SU-DHL-6 (cell line): ENCODE results near the gene SCGB1D2.
"Not testable (repeated sequence)": the region's sequence is repeated elsewhere in the genome, so short reads cannot be mapped to it uniquely, and the experiment has no call there.

Experiments used
- H2AFZ ChIP-seq: fragments of 200-600 bp; sonication (generic); 2 replicates; pipeline ENCODE4 v1.6.1; 2014; ENCODE audit warnings: low read depth, mild to moderate bottlenecking, moderate library complexity, mixed read lengths, antibody characterized with exemption, low read length; ENCODE audit not compliant: severe bottlenecking
- H3F3A ChIP-seq: fragments of 200-600 bp; shearing (Covaris generic); 2 replicates; pipeline ENCODE4 v1.6.0; 2016; ENCODE audit warnings: antibody characterized with exemption, mild to moderate bottlenecking; ENCODE audit not compliant: insufficient read depth
- H3K27ac ChIP-seq: fragments of 200-600 bp; sonication (generic); 2 replicates; pipeline ENCODE4 v1.5.1; 2016; ENCODE audit warnings: low read depth, mild to moderate bottlenecking, low read length, moderate library complexity, mixed read lengths
- H3K27me3 ChIP-seq: fragments of 200-600 bp; sonication (generic), shearing (Covaris generic); 2 replicates; pipeline ENCODE4 v1.6.0; 2014; ENCODE audit warnings: mild to moderate bottlenecking, low read length
- H3K36me3 ChIP-seq: fragments of 200-600 bp; sonication (generic); 2 replicates; pipeline ENCODE4 v1.6.1; 2014; ENCODE audit warnings: mild to moderate bottlenecking, low read length, mixed read lengths
- H3K4me2 ChIP-seq: fragments of 300-600, 200-600 bp; shearing (Covaris generic), sonication (generic); 2 replicates; pipeline ENCODE4 v1.6.0; 2014; ENCODE audit warnings: low read length, low read depth, mild to moderate bottlenecking; ENCODE audit not compliant: poor library complexity, severe bottlenecking
- H3K4me3 ChIP-seq: fragments of 200-600 bp; sonication (generic); 2 replicates; pipeline ENCODE4 v1.5.1; 2014; ENCODE audit warnings: antibody characterized with exemption, low read length, mild to moderate bottlenecking, mixed read lengths; ENCODE audit not compliant: insufficient read depth, poor library complexity, severe bottlenecking
- H3K79me2 ChIP-seq: fragments of 200-600 bp; sonication (generic); 2 replicates; pipeline ENCODE4 v1.6.1; 2014; ENCODE audit warnings: mild to moderate bottlenecking, low read length, moderate library complexity; ENCODE audit not compliant: insufficient read depth
- H3K9ac ChIP-seq: fragments of 200-600 bp; sonication (generic); 2 replicates; pipeline ENCODE4 v1.7.0; 2014; ENCODE audit warnings: mild to moderate bottlenecking, low read length
- H3K9me2 ChIP-seq: fragments of 200-600 bp; sonication (generic); replicated peaks from 2 replicates; pipeline ENCODE4 v1.6.1; 2014; ENCODE audit warnings: low read length; ENCODE audit not compliant: insufficient read depth
- H3K9me3 ChIP-seq: fragments of 200-600 bp; sonication (generic); 2 replicates; pipeline ENCODE4 v1.6.1; 2014; ENCODE audit warnings: low read length, mixed read lengths; ENCODE audit not compliant: insufficient read depth
- H4K20me1 ChIP-seq: fragments of 200-600 bp; sonication (generic); 2 replicates; pipeline ENCODE4 v1.6.1; 2014; ENCODE audit warnings: low read depth, mild to moderate bottlenecking, antibody characterized with exemption, low read length, moderate library complexity, mixed read lengths
- EZH2phosphoT487 ChIP-seq: fragments of 200-600 bp; sonication (generic), shearing (Covaris generic); conservative IDR thresholded peaks from 2 replicates; pipeline ENCODE4 v1.6.1; 2018; ENCODE audit warnings: mild to moderate bottlenecking, antibody characterized with exemption, low read length, moderate library complexity, mixed read lengths
- TF ChIP-seq, protein P1 (sequence below): fragments of 200-600 bp; sonication (generic); IDR thresholded peaks from one replicate; pipeline ENCODE4 v1.5.1; 2017; ENCODE audit warnings: antibody characterized with exemption, mild to moderate bottlenecking, low read length, moderate library complexity; ENCODE audit not compliant: insufficient read depth, poor library complexity, severe bottlenecking

The SCGB1D2 gene

DNA sequence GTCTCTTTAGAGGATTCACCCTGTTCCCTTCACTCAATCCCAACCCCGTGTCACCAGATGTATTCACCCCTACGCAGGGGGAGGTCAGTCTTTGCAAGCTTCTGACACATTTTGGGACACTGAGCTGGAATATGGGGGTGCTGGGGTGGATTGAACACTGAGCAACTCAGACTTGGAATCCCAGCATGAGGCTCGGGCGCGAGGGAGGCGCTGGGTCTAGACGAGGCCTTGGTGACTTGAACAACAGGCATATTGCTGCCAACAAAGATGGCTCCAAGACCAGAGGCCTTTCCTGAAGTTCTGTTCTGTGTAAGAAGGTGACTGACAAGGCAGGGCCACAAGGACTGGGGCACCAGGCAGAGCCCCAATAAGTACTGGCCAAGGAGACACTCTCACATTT lies 36.6 kb upstream of the SCGB1D2 start:
- Histone ChIP-seq H3K9ac (no peak overlapping the region), H3K79me2 (no peaks in the 10 kb centered on the region), H2AFZ (no peak overlapping the region), H4K20me1 (no peaks in the 10 kb centered on the region), H3K9me2 (no peaks in the 10 kb centered on the region), H3K4me3 (no peak overlapping the region), H3K36me3 (no peaks in the 10 kb centered on the region), H3K27me3 (no peaks in the 10 kb centered on the region), H3F3A (no peaks in the 10 kb centered on the region), H3K27ac (no peak overlapping the region), H3K9me3 (no peaks in the 10 kb centered on the region), H3K4me2 (no peak overlapping the region)
- TF ChIP-seq, protein P1, sequence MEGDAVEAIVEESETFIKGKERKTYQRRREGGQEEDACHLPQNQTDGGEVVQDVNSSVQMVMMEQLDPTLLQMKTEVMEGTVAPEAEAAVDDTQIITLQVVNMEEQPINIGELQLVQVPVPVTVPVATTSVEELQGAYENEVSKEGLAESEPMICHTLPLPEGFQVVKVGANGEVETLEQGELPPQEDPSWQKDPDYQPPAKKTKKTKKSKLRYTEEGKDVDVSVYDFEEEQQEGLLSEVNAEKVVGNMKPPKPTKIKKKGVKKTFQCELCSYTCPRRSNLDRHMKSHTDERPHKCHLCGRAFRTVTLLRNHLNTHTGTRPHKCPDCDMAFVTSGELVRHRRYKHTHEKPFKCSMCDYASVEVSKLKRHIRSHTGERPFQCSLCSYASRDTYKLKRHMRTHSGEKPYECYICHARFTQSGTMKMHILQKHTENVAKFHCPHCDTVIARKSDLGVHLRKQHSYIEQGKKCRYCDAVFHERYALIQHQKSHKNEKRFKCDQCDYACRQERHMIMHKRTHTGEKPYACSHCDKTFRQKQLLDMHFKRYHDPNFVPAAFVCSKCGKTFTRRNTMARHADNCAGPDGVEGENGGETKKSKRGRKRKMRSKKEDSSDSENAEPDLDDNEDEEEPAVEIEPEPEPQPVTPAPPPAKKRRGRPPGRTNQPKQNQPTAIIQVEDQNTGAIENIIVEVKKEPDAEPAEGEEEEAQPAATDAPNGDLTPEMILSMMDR, result no peak
- no peak for TF ChIP-seq EZH2phosphoT487

DNA sequence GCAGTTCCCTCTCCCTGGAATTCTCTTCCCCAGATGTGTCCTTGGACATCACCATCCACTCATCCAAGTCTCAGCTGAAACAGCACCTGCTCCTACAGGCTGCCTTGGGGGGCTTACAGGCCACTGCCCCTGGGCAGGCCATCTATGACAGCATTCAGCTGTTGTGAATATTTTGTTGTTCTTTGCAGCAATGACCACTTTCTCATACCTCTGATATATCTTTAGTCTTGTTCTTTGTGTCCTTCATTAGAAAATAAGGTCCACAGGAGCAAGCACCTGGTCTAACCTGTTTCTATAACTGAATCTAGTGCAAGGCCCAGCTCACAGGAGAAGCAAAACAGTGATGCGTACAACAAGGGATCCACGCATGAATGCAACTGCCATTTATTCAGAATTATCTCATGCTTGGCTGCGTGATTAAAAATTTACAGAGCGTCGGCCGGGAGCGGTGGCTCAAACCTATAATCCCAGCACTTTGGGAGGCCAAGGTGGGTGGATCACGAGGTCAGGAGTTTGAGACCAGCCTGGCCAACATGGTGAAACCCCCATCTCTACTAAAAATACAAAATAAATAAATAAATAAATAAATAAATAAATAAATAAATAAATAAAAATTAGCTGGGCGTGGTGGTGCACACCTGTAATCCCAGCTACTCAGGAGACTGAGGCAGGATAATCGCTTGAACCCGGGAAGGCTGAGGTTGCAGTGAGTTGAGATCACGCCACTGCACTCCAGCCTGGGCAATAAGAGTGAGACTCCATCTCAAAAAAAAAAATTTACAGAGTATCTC lies 35.6 kb upstream of the SCGB1D2 start:
- not testable (repeated sequence) for H3K36me3 ChIP-seq, H3K4me3 ChIP-seq, H3F3A ChIP-seq, H3K4me2 ChIP-seq, H3K27me3 ChIP-seq, H3K9me2 ChIP-seq, H4K20me1 ChIP-seq, H3K9ac ChIP-seq, H3K9me3 ChIP-seq, H3K27ac ChIP-seq, H2AFZ ChIP-seq, H3K79me2 ChIP-seq

DNA sequence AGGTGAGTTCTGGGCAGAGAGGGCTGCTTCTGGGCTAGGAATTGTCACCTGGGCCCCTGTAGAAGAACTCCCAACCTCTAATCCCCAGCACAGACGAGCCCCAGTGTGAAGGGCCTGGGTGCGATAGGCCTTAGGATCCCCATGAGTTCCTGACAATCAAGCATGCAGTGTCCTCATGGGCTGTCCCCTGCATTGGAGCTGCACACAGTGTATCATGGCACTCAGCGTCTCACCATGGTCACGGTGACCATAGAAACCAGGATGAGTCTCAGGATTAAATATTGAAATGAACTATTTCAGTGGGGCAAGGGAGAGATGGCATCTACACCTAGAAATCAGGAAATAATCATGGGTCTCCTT lies 33.3 kb upstream of the SCGB1D2 start:
- H3K36me3 ChIP-seq, result no peaks in the 10 kb centered on the region
- TF ChIP-seq EZH2phosphoT487, result no peak
- TF ChIP-seq, protein P1, result no peak
- no peaks in the 10 kb centered on the region for H4K20me1 ChIP-seq
- H3K27me3 ChIP-seq, result no peaks in the 10 kb centered on the region
- no peaks in the 10 kb centered on the region for H3K9me3 ChIP-seq
- no peak overlapping the region for H3K9ac ChIP-seq
- H3K9me2 ChIP-seq, result no peaks in the 10 kb centered on the region
- H3K4me2 ChIP-seq, result no peak overlapping the region
- H3F3A ChIP-seq, result no peaks in the 10 kb centered on the region
- no peaks in the 10 kb centered on the region for H3K79me2 ChIP-seq
- H3K27ac ChIP-seq, result no peak overlapping the region
- no peak overlapping the region for H3K4me3 ChIP-seq
- no peak overlapping the region for H2AFZ ChIP-seq

DNA sequence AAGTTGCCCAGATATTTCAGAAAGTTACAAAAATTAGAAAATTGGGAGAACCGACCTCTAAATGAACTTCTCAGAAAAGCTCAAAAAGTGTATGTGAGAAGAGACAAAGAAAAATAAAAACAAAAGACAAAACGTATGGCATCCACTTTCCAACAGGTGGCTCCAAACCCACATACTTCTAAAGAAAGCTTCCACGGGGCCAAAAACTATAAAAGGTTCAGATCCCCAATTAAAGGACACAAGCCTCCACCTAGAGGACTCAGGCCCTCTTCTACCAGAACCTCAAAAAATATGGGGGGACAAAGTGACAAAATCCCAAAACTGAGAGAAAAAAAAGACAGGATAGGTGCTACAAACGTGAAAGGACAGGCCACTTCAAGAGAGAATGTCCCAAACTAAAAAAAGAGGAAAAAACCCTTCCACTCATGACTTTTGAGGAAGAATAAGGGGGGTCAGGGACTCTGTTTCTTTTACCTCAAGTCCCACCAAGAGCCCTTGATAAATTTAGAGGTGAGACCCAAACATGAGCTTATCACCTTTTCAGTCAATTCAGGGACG lies 24.8 kb upstream of the SCGB1D2 start:
- H3K9me3 ChIP-seq, result no peaks in the 10 kb centered on the region; the same call in 1 of the 2 replicates
- H4K20me1 ChIP-seq, result no peaks in the 10 kb centered on the region
- H3F3A ChIP-seq, result no peaks in the 10 kb centered on the region
- no peak overlapping the region for H3K9ac ChIP-seq
- no peak overlapping the region for H3K4me2 ChIP-seq
- no peaks in the 10 kb centered on the region for H3K9me2 ChIP-seq
- H3K79me2 ChIP-seq, result no peaks in the 10 kb centered on the region
- no peak overlapping the region for H2AFZ ChIP-seq
- H3K4me3 ChIP-seq, result no peak overlapping the region
- peaks cover 4% of the 10 kb centered on the region; the same call in 1 of the 2 replicates for H3K27me3 ChIP-seq
- TF ChIP-seq, protein P1, result peak; percentile 15
- no peak for TF ChIP-seq EZH2phosphoT487
- H3K36me3 ChIP-seq, result no peaks in the 10 kb centered on the region
- H3K27ac ChIP-seq, result no peak overlapping the region
